Endometrial microvascular endothelial cells (primary cell): ENCODE data around the gene KIF13A. TPM values are rescaled to one million over a fixed set of nuclear protein-coding genes. Genes with fewer than 3 reads are reported as not detected.
"Not testable (repeated sequence)": the region's sequence is repeated elsewhere in the genome, so short reads cannot be mapped to it uniquely, and the experiment has no call there.

Experiments
- in situ Hi-C: cut with HindIII; loops from 2 replicates; pipeline ENCODE4 v1.10.0; 2017; ENCODE audit warnings: low sequenced_read_pairs, low pct_unique_long_range_greater_than_20kb; ENCODE audit errors: inconsistent ontology term
- total RNA-seq: library from RNA; depleted of rRNA; stranded (reverse); fragments of >200 nt; gene quantifications from one replicate; pipeline ENCODE4 v1.2.3, GENCODE V29; 2015; ENCODE audit errors: inconsistent ontology term

KIF13A gene
- total RNA-seq, 1 donor from 2014 or later, result 41.8 TPM

DNA sequence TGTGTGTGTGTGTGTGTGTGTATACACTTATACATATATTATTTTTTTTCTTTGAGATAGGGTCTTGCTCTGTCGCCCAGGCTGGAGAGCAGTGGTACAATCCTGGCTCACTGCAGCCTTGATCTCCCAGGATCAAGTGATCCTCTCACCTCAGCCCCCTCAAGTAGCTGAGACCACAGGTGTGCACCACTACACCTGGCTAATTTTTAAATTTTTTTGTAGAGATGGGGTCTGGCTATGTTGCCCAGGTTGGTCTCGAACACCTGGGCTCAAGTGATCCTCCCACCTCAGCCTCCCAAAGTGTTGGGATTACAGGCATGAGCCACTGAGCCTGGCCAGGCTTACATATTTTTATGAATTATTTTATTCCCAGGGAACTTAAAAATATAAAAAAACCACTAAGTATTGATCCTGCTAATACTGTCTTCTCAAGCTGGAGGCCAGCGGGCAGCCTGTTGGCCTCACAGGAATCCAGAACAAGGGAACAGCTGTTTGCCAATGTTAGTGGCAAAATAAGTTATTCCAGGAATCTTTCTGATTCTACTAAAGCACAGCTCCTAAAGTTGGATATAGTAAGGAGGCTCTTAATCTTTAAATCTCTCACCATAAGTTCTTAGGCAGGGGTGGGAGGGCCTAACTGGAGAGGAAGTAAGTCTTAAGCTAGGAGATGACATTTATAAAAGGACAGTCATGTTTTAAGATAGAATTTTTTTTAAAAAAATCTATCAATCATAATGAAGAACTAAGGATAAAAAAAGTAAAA lies 145.2 kb downstream of the KIF13A start:
- in situ Hi-C loops, result no loop called here

DNA sequence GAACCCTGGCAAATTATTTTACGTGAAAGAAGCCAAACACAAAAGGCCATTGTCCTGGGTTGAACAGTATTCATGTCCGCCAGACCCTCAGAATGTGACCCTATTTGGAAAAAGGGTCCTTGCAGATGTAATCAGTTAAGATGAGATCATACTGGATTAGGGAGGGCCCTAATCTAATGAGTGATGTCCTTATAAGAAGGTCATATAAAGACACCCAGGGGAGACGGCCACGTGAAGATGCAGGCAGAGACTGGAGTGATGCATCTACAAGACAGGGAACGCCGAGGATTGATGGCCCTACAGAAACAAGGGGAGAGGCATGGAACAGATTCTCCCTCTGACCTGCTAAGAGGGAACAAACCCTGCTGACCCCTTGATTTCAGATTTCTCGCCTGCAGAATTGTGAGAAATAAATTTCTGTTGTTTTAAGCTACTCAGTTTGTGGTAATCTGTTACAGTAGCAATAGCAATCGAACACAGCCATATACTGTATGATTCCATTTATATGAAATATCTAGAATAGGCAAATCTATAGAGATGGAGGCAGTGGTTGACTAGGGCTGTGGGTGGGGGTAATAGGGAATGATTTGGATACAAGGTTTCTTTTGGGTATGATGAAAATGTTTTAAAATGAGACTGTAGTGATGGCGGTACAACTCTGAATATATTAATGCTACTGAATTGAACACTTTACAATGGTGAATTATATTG lies 147.8 kb downstream of the KIF13A start:
- in situ Hi-C loops, result no loop called here

DNA sequence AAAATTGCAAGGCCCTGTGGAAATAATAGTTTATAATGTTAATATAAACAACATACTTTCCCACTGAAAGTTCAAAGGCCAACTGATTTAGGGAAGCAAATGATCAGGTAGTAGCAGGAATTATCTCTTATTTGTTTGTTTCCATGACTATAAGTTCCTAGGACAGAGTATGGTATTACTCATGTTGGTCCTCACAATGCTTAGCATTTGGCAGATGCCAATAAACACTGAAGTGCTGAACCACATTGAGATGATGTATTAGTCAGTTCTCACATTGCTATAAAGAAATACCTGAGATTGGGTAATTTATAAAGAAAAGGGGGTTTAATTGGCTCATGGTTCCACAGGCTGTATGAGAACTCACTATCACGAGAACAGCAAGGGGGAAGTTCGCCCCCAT lies 151.1 kb downstream of the KIF13A start:
- in situ Hi-C loops, result no loop called here

DNA sequence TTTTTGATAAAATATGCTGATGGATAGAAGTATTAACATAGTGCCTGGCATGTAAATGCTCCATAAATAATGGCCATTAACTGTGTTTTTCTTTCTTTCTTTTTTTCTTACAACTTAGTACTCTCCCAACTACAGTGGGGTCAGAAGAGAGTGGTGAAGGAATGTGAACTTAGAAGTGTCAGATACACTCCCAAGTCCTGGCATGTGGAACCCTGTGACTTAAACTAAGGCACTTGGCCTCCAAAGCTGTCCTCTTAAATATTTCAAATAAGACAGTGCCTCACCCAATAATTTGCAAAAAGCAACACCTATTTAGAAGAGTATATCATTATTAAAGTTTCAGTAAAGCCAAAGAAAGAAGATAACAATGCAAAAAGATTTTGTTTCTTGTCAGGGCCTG lies 151.7 kb downstream of the KIF13A start:
- in situ Hi-C loops, result no loop called here

DNA sequence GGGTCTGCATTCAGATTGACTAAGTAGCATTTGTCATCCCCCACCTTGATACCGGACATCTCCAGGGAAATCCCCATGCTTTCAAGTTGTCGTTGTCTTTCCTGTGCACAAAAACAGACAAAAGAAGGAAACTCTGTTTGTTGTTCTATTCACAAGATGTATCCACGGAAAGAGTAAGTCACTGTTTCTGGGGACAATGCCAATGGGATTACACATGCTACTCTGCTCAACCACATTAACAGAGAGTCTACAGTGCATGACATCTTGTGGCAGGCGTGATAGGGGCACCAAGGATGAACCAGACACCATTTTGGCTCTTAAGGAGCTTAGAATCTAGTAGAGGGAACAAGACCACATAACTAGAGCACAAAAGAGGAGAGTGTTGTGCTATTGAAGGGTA lies 156.3 kb downstream of the KIF13A start:
- in situ Hi-C loops, result no loop called here

DNA sequence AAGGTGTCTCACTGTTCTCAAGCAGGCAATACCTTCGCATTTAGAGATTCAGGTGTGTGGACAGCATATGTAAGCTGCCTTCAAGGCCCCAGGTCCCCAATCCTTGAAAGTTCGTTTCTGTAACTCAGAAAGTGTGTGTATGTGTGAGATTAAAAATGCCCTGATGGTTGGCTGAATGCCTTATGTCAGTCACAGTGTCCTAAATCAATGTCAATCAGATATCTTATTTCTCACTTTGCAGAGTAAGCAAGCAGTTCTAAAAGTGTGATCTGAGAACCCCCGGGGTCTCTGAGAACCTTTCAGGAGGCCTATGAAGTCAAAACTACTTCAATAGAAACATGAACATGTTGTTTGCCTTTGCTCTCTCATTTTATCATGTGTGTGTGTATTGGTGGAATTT lies 157.5 kb downstream of the KIF13A start:
- in situ Hi-C loops, result no loop called here

DNA sequence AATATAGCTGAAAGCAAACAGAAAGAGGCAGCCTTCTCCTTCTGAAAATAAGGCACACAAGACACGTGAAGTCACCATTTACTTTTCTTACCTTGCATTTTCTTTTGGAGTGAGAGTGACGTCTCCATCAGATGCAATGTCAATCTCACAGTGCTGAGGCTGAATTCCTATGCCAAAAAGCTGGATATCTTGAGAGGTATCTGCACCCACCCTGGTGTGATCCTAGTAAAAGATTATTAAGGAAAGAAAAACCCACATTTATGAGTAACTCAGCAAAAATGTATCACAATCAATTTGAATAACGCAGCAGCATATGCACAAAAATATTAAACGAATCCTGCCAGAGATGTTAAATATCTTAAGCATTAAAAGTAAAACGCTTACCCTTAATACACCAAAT lies 159.3 kb downstream of the KIF13A start:
- in situ Hi-C loops, result no loop called here

DNA sequence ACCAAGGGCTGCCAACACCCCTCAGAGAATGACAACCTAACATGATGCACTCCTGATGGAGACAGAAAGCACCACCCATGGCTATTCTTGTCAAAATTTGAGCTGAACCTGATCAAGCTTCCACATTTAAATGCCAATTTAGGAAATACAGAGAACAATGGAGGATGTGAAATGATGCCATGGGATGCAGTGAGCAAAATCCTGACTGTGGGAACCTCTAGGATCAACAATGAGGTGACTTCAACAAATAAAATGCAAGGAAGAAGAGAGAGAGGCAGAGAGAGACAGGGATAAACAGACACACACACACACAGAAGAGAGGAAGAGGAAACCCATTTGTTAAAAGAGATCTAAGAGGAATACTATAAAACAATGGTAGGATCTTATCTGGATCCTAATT lies 161.1 kb downstream of the KIF13A start:
- in situ Hi-C loops, result no loop called here

DNA sequence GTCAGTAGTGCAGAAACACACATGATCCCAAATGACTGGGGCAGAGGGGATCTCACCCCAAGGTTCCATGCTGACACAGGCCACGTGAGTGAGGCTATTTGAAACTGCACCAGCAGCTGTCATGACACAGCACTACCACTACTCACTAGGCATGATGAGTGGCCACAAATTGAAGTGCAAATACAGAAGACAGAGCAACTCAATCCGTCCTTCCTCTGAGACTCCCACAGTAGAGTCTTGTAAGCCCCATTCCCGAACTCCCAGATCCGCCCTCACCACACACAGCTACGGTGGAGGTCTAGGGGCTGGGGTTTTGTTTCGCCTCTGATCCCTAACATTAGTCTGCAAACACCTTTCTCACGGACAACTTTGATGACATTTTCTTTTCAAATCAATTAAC lies 167.4 kb downstream of the KIF13A start:
- in situ Hi-C loops, result no loop called here

DNA sequence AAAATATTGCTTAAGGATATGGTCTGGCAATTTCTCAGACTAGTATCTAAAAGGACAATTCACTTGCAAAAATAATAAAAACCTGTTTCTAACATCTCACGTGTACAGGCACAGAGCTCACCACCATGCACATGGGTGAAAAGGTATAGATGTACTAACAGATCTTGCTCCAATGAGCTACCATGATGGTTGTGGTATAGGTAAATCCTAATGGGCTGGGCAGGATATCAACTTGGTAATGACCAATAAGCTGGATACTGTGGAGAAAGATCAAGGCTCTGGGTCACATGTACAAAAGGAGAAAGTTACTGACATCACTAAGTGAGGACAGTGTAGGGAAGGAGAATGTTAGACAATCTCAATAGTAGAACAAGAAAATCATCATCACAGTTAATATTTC lies 169.7 kb downstream of the KIF13A start:
- in situ Hi-C loops, result no loop called here

DNA sequence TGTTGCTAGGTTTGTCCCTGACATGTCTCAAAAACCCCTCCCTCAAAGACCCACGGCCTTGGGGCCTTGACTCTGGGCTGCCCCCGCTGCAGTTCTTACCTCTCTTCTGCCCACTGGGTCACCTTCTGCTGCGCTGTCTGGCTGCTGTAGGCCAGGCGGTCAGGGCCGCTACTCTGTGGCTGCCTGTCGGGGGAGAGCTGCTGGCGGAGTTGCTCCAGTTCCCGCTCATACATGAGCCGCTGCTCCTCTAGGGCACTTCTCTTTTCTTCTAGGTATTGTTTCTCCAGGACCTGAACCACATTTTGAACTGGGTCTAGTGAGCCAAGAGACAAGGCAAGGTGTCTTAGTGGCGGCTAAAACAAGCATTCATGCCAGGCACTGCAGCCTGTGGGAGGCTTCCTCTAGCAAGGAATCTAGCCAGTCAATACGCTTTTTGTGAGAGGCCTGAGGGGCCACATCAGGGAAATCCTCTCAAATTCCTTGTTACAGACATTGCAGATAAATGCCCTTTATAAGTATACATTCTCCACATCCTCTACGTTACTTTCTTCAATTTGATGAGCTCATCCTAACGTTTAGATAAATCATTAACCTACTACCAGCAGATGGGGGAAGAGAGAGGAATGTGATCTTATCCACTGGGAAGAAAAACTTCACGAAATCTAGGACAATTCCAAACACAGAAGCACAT lies 170.4 kb downstream of the KIF13A start:
- in situ Hi-C loops, result no loop called here

DNA sequence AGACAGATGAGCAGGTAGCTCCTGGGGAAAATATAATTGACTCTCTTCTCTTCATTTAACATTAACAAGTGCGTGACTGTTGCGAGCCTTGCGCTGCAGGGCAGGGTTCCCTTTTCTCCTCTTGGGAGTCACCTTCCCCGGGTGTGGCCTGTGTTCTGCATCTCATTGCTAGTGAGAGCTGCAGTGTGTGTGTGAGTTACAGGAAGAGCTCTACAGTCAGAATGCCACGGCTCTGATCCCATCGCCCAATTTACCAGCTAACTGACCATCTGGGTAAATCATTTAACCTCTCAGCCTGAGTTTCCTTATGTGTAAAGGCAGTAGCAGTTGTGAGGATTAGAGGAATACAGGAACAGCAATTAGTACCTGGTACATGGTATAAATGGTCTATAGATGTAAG lies 173.9 kb downstream of the KIF13A start:
- in situ Hi-C loops, result no loop called here

DNA sequence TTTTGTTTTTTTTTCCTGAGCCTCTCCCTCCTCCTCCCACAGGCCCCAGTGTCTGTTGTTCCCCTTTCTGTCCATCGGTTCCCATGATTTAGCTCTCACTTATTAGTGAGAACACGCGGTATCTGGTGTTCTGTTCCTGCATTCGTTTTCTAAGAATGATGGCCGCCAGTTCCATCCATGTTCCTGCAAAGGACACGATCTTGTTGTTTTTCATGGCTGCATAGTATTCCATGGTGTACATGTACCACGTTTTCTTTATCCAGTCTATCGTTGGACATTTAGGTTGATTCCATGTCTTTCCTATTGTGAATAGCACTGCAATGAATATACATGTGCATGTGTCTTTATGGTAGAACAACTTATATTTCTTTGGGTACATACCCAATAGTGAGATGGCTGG lies 175.1 kb downstream of the KIF13A start:
- in situ Hi-C loops, result no loop called here

DNA sequence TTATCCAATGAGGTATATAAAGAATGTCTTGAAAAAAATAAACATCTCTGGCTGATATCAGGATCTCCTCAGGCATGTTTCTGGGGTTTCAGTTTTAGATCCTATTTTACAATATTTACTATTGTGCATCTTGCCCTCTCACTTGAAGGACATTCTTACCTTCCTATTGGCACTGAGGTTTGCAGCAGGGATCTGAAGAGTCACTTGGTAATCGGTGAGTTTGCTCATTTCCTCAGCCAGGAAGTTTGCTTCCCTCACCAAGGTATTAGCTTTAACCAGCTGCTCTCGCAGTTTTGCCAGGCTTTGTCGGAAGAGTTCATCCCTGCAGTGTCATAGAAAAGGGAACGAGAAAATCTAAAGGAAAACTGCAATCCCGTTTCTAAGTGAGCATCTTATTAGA lies 178.8 kb downstream of the KIF13A start:
- in situ Hi-C loops, result no loop called here

DNA sequence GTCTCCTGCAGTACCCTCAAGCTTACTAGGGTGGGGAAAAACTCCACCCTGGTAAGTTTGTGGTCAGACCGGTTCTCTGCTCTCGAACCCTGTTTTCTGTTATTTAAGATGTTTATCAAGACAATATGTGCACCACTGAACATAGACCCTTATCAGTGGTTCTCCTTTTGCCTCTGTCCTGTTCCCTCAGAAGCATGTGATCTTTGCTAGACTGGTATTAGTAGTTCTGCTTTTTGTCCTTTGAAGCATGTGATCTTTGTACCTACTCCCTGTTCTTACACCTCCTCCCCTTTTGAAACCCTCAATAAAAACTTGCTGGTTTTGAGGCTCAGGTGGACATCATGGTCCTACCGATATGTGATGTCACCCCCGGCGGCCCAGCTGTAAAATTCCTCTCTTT lies 180.0 kb downstream of the KIF13A start:
- in situ Hi-C loops, result not testable (repeated sequence)

DNA sequence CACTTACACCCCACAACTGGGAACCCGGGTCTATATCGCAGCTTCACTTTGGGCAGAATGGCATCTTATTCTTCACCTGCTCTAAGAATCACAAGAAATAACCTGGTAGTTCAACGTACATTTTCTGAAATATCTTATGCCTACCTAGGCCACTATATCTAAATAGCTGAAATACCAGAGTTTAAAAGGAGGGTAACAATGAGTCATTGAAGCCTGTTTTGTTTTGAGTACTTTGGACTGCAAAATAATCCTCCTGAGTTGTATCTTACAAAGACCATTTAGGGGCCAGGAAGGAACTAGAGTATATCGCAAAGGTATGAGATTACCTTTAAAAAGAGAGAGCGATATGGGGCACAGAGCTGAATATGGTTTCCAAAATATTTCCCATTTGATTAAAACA lies 184.0 kb downstream of the KIF13A start:
- in situ Hi-C loops, result no loop called here

DNA sequence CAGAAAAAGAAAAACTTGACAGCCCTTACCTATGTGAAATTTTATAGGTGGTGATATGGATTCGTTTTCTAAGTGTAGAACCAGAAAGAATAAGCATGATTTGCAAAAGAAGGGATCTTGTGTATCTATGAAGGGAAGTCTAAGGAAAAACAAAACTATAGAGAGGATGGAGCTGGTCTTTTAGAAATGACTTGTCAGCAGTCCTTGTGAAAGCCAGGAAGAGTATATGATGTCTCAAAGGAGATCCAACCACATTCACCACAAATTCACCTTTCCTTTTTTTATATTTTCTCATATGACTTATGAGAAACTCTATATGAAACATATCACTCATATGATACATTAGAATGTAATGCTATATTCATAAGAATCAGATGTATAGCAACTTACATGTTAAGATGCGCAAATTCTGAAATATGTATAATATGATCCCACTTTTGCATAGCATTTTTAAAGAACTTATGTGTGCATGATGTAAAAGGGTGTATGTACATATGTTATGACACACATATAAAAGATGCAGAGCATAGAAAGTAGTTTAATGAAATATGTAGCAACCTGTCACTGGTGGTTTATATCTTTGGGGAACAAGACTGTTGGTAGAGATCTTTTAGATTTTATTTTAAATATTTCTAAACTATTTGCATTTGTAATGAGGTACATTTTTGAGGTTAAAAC lies 188.8 kb downstream of the KIF13A start:
- in situ Hi-C loops, result no loop called here

DNA sequence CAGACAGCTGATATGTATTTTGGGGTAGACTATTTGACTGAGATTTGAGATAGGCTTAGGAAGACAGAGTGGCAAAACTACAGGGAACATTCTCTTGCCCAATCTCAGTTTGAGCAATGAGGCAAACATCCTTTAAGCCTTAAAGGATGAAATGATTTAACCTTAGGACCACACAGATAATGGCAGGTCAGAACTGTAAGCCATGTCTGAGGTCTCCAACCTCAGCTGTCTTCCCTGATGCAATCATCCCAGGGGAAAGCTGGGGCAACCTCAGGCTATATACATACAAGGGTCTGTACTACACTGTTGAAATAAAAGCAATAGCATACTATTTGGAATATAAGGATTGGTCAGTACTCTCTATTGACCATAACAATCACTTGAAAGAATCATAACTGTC lies 196.9 kb downstream of the KIF13A start:
- in situ Hi-C loops, result no loop called here

DNA sequence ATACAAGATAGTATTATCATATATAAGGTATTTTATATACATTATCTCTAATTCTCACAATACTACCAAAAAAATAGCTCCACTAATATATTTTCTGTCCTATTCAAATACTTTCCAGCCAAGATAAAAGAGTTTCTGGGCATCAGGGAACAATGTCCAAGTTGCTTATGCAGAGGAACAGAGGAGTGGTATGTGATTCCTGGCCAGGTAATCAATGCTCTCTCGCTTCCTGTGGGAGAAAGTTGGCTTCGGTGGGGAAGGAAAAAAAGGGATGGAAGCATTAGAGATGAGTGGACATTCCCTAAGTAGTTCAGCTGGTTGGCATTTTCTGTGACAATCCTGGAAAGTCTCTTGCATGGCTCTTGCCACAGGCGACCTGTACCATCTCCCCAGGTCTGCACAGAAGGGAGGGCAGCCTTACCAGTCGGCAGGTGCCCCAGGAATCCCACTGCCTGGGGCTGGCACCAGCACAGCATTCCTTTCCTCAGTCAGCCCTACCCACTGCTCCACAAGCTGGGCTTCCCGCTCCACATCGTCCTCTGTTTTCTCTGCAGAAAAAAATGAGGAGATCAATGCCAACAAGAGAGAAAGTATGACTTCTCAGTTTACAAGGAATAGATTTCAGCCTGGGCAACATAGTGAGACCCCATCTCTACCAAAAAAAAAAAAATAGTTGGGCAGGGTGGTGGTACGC lies 202.2 kb downstream of the KIF13A start:
- in situ Hi-C loops, result no loop called here
